Psoas muscle (tissue), 8 donors: ENCODE measurements around the gene LY6G6D. TPM values are rescaled to one million over a fixed set of nuclear protein-coding genes. Genes with fewer than 3 reads are reported as not detected.
"Not testable (repeated sequence)": the region's sequence is repeated elsewhere in the genome, so short reads cannot be mapped to it uniquely, and the experiment has no call there.

Experiments used
- ATAC-seq, 4 donors: fragments of 200-7000 bp; cut with Tn5 transposase; one replicate each; pipeline ENCODE4 v1.9.1; 2020; ENCODE audit warnings: moderate library complexity in 3 of 4, mild to moderate bottlenecking in 2 of 4
- DNase-seq, 2 donors: peaks; one replicate each; pipeline ENCODE4 v3.0.0-alpha.2; 2020
- H3K27ac ChIP-seq: fragments of 200-600 bp; one replicate; pipeline ENCODE4 v1.8.0; 2022
- H3K27me3 ChIP-seq, 3 donors: fragments of 200-600 bp in 1 of 3; one replicate each; pipeline versions ENCODE4 v1.6.1 to v1.8.0; 2013 to 2022; ENCODE audit warnings: low read length in 2 of 3, mild to moderate bottlenecking in 2 of 3, moderate library complexity in 1 of 3; ENCODE audit not compliant: insufficient read depth in 3 of 3
- H3K36me3 ChIP-seq, 2 donors: fragments of 200-600 bp in 1 of 2; one replicate each; pipeline versions ENCODE4 v1.6.1 to v1.8.0; 2013 to 2022; ENCODE audit warnings: low read depth in 1 of 2, mild to moderate bottlenecking in 1 of 2, moderate library complexity in 1 of 2; ENCODE audit not compliant: insufficient read depth in 1 of 2
- H3K4me1 ChIP-seq: fragments of 200-600 bp; one replicate; pipeline ENCODE4 v1.8.0; 2022
- H3K4me3 ChIP-seq: fragments of 200-600 bp; one replicate; pipeline ENCODE4 v1.8.0; 2022; ENCODE audit warnings: mild to moderate bottlenecking
- H3K9me3 ChIP-seq: fragments of 200-600 bp; one replicate; pipeline ENCODE4 v1.8.0; 2022
- WGBS, 3 donors: extraction: QIAGEN DNeasy Blood & Tissue Kit; methylation state at CpG; one replicate each; pipeline versions ENCODE4 v1.1.6 to v1.1.7; 2013; 5-methylcytosine and 5-hydroxymethylcytosine counted together
- intact Hi-C, 2 donors: fragments of 100-400 bp; cut with DNase I; formaldehyde crosslinking; loops; one replicate each; pipeline versions ENCODE4 v1.11.0 to v1.14.2; 2022
- polyA plus RNA-seq, 3 donors: library from polyadenylated mRNA; stranded (reverse); fragments of 200-250 nt; gene quantifications; one replicate each; pipeline ENCODE4 v1.2.3, GENCODE V29; 2013
- total RNA-seq, 4 donors: library from RNA; stranded (reverse); fragmentation: NEBNext Ultra II Directional in 2 of 4; extraction: Animal tissue kit (Norgen Biotek cat#: 25700) in 2 of 4; gene quantifications; one replicate each; pipeline versions ENCODE4 v1.2.1 to v1.2.4, GENCODE V29; 2021 to 2023
- TF ChIP-seq, protein P1 (sequence below): fragments of 200-600 bp; IDR thresholded peaks from one replicate; pipeline ENCODE4 v1.8.0; 2022; ENCODE audit warnings: antibody characterized with exemption
- donor health status: healthy with polysubstance abuse.
- donor health status: DM: no; HTN: no; CAD: no; lungs with moderate emphysema.
- donor health status: Bipolar disorder and iron deficiency.
- donor health status: healthy.
- donor health status: DM: yes; HTN: yes; CAD: no.
- donor health status: DM: no; HTN: no; CAD: no.
- donor health status: DM: no; HTN: no; CAD: no.
- donor health status: DM: yes; HTN: yes; CAD: no.

Gene LY6G6D
- total and polyA plus RNA-seq, 7 donors: not detected

DNA sequence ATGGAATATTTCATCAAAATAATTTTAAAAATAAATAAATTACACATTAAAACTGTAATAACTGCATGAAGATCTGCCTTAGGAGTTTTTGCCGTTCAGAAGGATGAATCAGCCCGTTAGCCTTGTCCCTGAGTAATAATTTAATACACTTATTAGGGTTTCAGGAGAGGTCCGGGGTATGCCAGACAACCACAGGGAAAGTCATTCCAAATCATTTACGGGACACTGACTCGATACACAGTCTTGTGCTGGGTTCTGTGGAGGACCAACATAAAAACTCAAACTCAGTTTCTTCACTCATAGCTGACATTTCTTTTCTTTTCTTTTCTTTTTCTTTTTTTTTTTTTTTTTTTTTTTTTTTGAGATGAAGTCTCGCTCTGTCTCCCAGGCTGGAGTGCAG is 9.2 kb upstream of the LY6G6D start:
- DNase-seq (no peak), ATAC-seq (no peak)
- 82 to 90% (median 87%) methylated on average over 6 of the region's 6 CpGs for WGBS, 3 donors
- peaks cover 18% of the 10 kb centered on the region for H3K4me1 ChIP-seq
- peaks cover 0 to 6% of the 10 kb centered on the region in 2 donors for H3K36me3 ChIP-seq
- intact Hi-C loops: no loop called here
- H3K4me3 ChIP-seq: no peak overlapping the region
- no peaks in the 10 kb centered on the region for H3K9me3 ChIP-seq
- TF ChIP-seq, protein P1, sequence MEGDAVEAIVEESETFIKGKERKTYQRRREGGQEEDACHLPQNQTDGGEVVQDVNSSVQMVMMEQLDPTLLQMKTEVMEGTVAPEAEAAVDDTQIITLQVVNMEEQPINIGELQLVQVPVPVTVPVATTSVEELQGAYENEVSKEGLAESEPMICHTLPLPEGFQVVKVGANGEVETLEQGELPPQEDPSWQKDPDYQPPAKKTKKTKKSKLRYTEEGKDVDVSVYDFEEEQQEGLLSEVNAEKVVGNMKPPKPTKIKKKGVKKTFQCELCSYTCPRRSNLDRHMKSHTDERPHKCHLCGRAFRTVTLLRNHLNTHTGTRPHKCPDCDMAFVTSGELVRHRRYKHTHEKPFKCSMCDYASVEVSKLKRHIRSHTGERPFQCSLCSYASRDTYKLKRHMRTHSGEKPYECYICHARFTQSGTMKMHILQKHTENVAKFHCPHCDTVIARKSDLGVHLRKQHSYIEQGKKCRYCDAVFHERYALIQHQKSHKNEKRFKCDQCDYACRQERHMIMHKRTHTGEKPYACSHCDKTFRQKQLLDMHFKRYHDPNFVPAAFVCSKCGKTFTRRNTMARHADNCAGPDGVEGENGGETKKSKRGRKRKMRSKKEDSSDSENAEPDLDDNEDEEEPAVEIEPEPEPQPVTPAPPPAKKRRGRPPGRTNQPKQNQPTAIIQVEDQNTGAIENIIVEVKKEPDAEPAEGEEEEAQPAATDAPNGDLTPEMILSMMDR: no peak
- no peak overlapping the region for H3K27ac ChIP-seq
- no peaks in the 10 kb centered on the region for H3K27me3 ChIP-seq

DNA sequence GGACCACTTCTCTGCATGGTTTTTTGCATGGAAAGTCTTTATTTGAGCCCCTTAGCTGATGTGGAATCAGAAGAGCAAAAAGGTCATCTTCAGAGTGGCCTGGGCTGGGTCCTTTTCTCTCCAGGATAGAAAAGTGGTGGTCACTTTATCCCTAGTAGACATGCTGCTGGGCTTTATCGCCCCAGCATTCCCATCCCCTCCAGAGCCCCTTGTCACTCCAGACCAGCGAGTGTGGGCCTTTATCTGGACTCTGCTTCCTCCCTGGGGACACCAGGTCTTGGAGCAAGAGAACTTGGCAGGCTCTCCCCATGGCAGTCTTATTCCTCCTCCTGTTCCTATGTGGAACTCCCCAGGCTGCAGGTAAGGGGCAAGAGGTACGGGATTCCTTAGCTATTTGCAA is 8.5 kb upstream of the LY6G6D start, which contains the start of gene LY6G6F:
LY6G6F (plus strand) TSS at position 268 of the 400 bp plus-strand sequence; CDS start at position 309, 41 bp downstream.
- no peaks in the 10 kb centered on the region for H3K36me3 ChIP-seq
- intact Hi-C loops: no loop called here
- ATAC-seq: no peak
- no peaks in the 10 kb centered on the region for H3K27me3 ChIP-seq
- TF ChIP-seq, protein P1: no peak
- H3K27ac ChIP-seq: no peak within 1 kb of the TSS
- DNase-seq: no peak
- H3K4me3 ChIP-seq: no peak within 1 kb of the TSS
- H3K4me1 ChIP-seq: peaks cover 12% of the 10 kb centered on the region
- 32 to 57% (median 46%) methylated on average over 3 of the region's 3 CpGs for WGBS, 3 donors
- no peaks in the 10 kb centered on the region for H3K9me3 ChIP-seq

DNA sequence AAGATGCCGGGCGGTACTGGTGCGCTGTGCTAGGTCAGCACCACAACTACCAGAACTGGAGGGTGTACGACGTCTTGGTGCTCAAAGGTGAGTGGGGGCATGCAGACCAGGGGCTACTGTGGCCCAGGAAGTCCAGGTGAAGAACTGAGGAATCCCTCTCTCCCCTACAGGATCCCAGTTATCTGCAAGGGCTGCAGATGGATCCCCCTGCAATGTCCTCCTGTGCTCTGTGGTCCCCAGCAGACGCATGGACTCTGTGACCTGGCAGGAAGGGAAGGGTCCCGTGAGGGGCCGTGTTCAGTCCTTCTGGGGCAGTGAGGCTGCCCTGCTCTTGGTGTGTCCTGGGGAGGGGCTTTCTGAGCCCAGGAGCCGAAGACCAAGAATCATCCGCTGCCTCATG is 7.4 kb upstream of the LY6G6D start:
- Histone ChIP-seq H3K27me3 (no peaks in the 10 kb centered on the region), H3K36me3 (no peaks in the 10 kb centered on the region), H3K4me1 (peaks cover 5% of the 10 kb centered on the region), H3K27ac (no peak overlapping the region), H3K4me3 (no peak overlapping the region), H3K9me3 (no peaks in the 10 kb centered on the region)
- intact Hi-C loops: no loop called here
- ATAC-seq: no peak
- DNase-seq: no peak
- TF ChIP-seq, protein P1: no peak
- 82 to 89% (median 88%) methylated on average over 10 of the region's 10 CpGs for WGBS, 3 donors

DNA sequence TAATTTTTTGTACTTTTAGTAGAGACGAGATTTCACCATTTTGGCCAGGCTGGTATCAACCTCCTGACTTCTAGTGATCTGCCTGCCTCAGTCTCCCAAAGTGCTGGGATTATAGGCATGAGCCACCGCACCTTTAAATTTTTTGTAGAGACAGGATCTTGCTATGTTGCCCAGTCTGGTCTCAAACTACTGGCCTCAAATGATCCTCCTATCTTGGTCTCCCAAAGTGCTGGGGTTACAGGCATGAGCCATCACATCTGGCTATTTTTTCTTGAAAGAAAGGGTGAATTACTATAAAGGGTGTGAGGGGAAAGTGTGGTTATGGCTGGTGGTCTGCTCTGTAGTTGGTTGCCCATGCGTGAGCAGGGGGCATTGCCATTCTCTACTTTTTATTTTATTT is 6.9 kb upstream of the LY6G6D start:
- ATAC-seq (no peak), DNase-seq (no peak)
- no peaks in the 10 kb centered on the region for H3K36me3 ChIP-seq
- H3K4me1 ChIP-seq: peaks cover 5% of the 10 kb centered on the region
- no peaks in the 10 kb centered on the region for H3K9me3 ChIP-seq
- intact Hi-C loops: no loop called here
- WGBS, 3 donors: 91 to 97% (median 95%) methylated on average over 3 of the region's 3 CpGs
- no peak overlapping the region for H3K4me3 ChIP-seq
- TF ChIP-seq, protein P1: no peak
- H3K27me3 ChIP-seq: no peaks in the 10 kb centered on the region
- H3K27ac ChIP-seq: no peak overlapping the region

DNA sequence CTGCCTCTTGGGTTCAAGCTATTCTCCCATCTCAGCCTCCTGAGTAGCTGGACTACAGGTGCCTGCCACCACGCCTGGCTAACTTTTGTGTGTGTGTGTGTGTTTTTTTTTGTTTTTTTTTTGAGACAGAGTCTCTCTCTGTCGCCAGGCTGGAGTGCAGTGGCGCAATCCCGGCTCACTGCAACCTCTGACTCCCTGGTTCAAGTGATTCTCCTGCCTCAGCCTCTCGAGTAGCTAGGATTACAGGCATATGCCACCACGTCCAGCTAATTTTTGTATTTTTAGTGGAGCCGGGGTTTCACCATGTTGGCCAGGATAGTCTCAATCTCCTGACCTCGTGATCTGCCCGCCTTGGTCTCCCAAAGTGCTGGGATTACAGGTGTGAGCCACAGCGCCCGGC is 6.0 kb upstream of the LY6G6D start:
- H3K27ac ChIP-seq, H3K36me3 ChIP-seq, H3K4me1 ChIP-seq, ATAC-seq, H3K4me3 ChIP-seq, intact Hi-C loops, H3K27me3 ChIP-seq, DNase-seq, H3K9me3 ChIP-seq: not testable (repeated sequence)
- WGBS, 3 donors: 91 to 94% (median 91%) methylated on average over 11 of the region's 11 CpGs
